H9 (cell line): ENCODE results near the gene ORAI2. TPM values are rescaled to one million over a fixed set of nuclear protein-coding genes. Genes with fewer than 3 reads are reported as not detected.

ENCODE experiments used
- DNase-seq: peaks from one replicate; pipeline ENCODE4 v3.0.0-alpha.2; 2017
- H2AFZ ChIP-seq: one replicate; pipeline ENCODE4 v1.6.1; 2013; ENCODE audit warnings: mild to moderate bottlenecking, low read length, control low read depth, moderate library complexity
- H2AK5ac ChIP-seq: 2 replicates; pipeline ENCODE4 v1.6.1; 2013; ENCODE audit warnings: low read length, control low read depth, mixed read lengths; ENCODE audit not compliant: insufficient read length
- H2BK120ac ChIP-seq: one replicate; pipeline ENCODE4 v1.6.1; 2013; ENCODE audit warnings: low read depth, mild to moderate bottlenecking, low read length, control low read depth, inconsistent platforms; ENCODE audit not compliant: poor library complexity, severe bottlenecking
- H2BK12ac ChIP-seq: 2 replicates; pipeline ENCODE4 v1.6.1; 2013; ENCODE audit warnings: low read length, control low read depth, mixed read lengths, low read depth; ENCODE audit not compliant: insufficient read length
- H2BK15ac ChIP-seq: 2 replicates; pipeline ENCODE4 v1.6.1; 2013; ENCODE audit warnings: low read depth, low read length, control low read depth
- H2BK20ac ChIP-seq: one replicate; pipeline ENCODE4 v1.6.1; 2013; ENCODE audit warnings: low read depth, mild to moderate bottlenecking, low read length, control low read depth, inconsistent platforms; ENCODE audit not compliant: poor library complexity, severe bottlenecking
- H2BK5ac ChIP-seq: 2 replicates; pipeline ENCODE4 v1.6.1; 2013; ENCODE audit warnings: low read length, control low read depth, mixed read lengths; ENCODE audit not compliant: insufficient read length
- H3K14ac ChIP-seq: 2 replicates; pipeline ENCODE4 v1.6.1; 2013; ENCODE audit warnings: low read length, control low read depth; ENCODE audit not compliant: insufficient read depth
- H3K18ac ChIP-seq: 2 replicates; pipeline ENCODE4 v1.6.1; 2013; ENCODE audit warnings: low read depth, mild to moderate bottlenecking, mixed read lengths, low read length, control low read depth; ENCODE audit not compliant: insufficient read length
- H3K23ac ChIP-seq: 2 replicates; pipeline ENCODE4 v1.6.1; 2013; ENCODE audit warnings: low read length, control low read depth, mixed read lengths, low read depth; ENCODE audit not compliant: insufficient read length
- H3K23me2 ChIP-seq: 2 replicates; pipeline ENCODE4 v1.6.1; 2013; ENCODE audit warnings: low read depth, mild to moderate bottlenecking, mixed read lengths, low read length, control low read depth; ENCODE audit not compliant: insufficient read length, poor library complexity, severe bottlenecking
- H3K27ac ChIP-seq: 2 replicates; pipeline ENCODE4 v1.5.1; 2013; ENCODE audit warnings: low read length, control low read depth, mixed read lengths, low read depth; ENCODE audit not compliant: insufficient read length
- H3K27me3 ChIP-seq: 2 replicates; pipeline ENCODE4 v1.6.1; 2013; ENCODE audit warnings: low read length, control low read depth, inconsistent platforms; ENCODE audit not compliant: insufficient read depth
- H3K4ac ChIP-seq: 2 replicates; pipeline ENCODE4 v1.6.1; 2013; ENCODE audit warnings: low read depth, mild to moderate bottlenecking, control low read depth, inconsistent platforms, low read length, moderate library complexity
- H3K4me1 ChIP-seq: 2 replicates; pipeline ENCODE4 v1.6.1; 2013; ENCODE audit warnings: low read length, control low read depth, inconsistent platforms; ENCODE audit not compliant: insufficient read depth
- H3K4me2 ChIP-seq: 2 replicates; pipeline ENCODE4 v1.6.1; 2013; ENCODE audit warnings: low read length, control low read depth, mixed read lengths; ENCODE audit not compliant: insufficient read length, insufficient read depth
- H3K56ac ChIP-seq: 2 replicates; pipeline ENCODE4 v1.6.1; 2013; ENCODE audit warnings: low read depth, mild to moderate bottlenecking, mixed read lengths, low read length, control low read depth; ENCODE audit not compliant: insufficient read length
- H3K79me1 ChIP-seq: 2 replicates; pipeline ENCODE4 v1.6.1; 2013; ENCODE audit warnings: low read depth, mild to moderate bottlenecking, moderate library complexity, low read length, control low read depth, inconsistent platforms; ENCODE audit not compliant: insufficient read depth, poor library complexity, severe bottlenecking
- H3K79me2 ChIP-seq: 2 replicates; pipeline ENCODE4 v1.6.1; 2013; ENCODE audit warnings: low read length, control low read depth, inconsistent platforms; ENCODE audit not compliant: insufficient read depth
- H3K9ac ChIP-seq: 2 replicates; pipeline ENCODE4 v1.6.1; 2013; ENCODE audit warnings: low read length, control low read depth, mixed read lengths; ENCODE audit not compliant: insufficient read length; ENCODE audit errors: extremely low read depth
- H3K9me3 ChIP-seq: one replicate; pipeline ENCODE4 v1.6.1; 2013; ENCODE audit warnings: low read depth, low read length, inconsistent platforms; ENCODE audit not compliant: control insufficient read depth
- H3T11ph ChIP-seq: one replicate; pipeline ENCODE4 v1.6.1; 2013; ENCODE audit warnings: mild to moderate bottlenecking, low read length, control low read depth, inconsistent platforms
- H4K20me1 ChIP-seq: one replicate; pipeline ENCODE4 v1.6.1; 2013; ENCODE audit not compliant: control insufficient read depth, insufficient read length, insufficient read depth
- H4K5ac ChIP-seq: 2 replicates; pipeline ENCODE4 v1.6.1; 2013; ENCODE audit warnings: low read depth, mild to moderate bottlenecking, mixed read lengths, low read length, control low read depth; ENCODE audit not compliant: insufficient read length
- H4K8ac ChIP-seq: replicated peaks from 2 replicates; pipeline ENCODE4 v1.6.1; 2013; ENCODE audit warnings: low read length, control low read depth, mixed read lengths, low read depth; ENCODE audit not compliant: insufficient read length
- H4K91ac ChIP-seq: 2 replicates; pipeline ENCODE4 v1.6.1; 2013; ENCODE audit warnings: low read depth, mild to moderate bottlenecking, moderate library complexity, mixed read lengths, low read length, control low read depth; ENCODE audit not compliant: insufficient read length
- H3K27ac Mint-ChIP-seq, 3 experiments: 2 replicates in 2 of 3; 3 replicates in 1 of 3; pipeline ENCODE4 v1.8.0; 2020 to 2021; ENCODE audit warnings: mixed read lengths in 3 of 3, mild to moderate bottlenecking in 1 of 3, moderate library complexity in 1 of 3
- H3K27me3 Mint-ChIP-seq: 2 replicates; pipeline ENCODE4 v1.8.0; 2021; ENCODE audit warnings: low read depth, mild to moderate bottlenecking, moderate library complexity, mixed read lengths
- H3K36me3 Mint-ChIP-seq, 3 experiments: 2 replicates in 2 of 3; 3 replicates in 1 of 3; pipeline ENCODE4 v1.8.0; 2020 to 2021; ENCODE audit warnings: low read depth in 3 of 3, mixed read lengths in 3 of 3; ENCODE audit not compliant: insufficient read depth in 1 of 3
- H3K4me1 Mint-ChIP-seq, 2 experiments: 2 replicates each; pipeline ENCODE4 v1.8.0; 2020; ENCODE audit warnings: mixed read lengths in 2 of 2
- H3K4me3 Mint-ChIP-seq, 2 experiments: 2 replicates in 1 of 2; 3 replicates in 1 of 2; pipeline ENCODE4 v1.8.0; 2020 to 2021; ENCODE audit warnings: mild to moderate bottlenecking in 2 of 2, mixed read lengths in 2 of 2, moderate library complexity in 1 of 2
- H3K9me3 Mint-ChIP-seq, 2 experiments: 2 replicates in 1 of 2; 3 replicates in 1 of 2; pipeline ENCODE4 v1.8.0; 2020; ENCODE audit warnings: mild to moderate bottlenecking in 2 of 2, mixed read lengths in 2 of 2, moderate library complexity in 1 of 2
- WGBS: extraction: QIAGEN DNeasy Blood & Tissue Kit; methylation state at CpG from one replicate; pipeline ENCODE4 v1.1.7; 2013; ENCODE audit warnings: missing lambda C conversion rate, low lambda C conversion rate, mixed read lengths; ENCODE audit not compliant: insufficient read length; ENCODE audit errors: extremely low coverage; 5-methylcytosine and 5-hydroxymethylcytosine counted together
- total RNA-seq: library from RNA; stranded (reverse); gene quantifications from 2 replicates; pipeline ENCODE4 v1.2.1, GENCODE V29; 2021
- TF ChIP-seq, protein P1 (sequence below): fragments of 200-600 bp; sonication (generic); conservative IDR thresholded peaks from 3 replicates; pipeline ENCODE4 v1.8.0; 2021; ENCODE audit warnings: antibody characterized with exemption, mild to moderate bottlenecking

Gene ORAI2
- total RNA-seq, 1 experiment from 2014 or later: 26.6 TPM

DNA sequence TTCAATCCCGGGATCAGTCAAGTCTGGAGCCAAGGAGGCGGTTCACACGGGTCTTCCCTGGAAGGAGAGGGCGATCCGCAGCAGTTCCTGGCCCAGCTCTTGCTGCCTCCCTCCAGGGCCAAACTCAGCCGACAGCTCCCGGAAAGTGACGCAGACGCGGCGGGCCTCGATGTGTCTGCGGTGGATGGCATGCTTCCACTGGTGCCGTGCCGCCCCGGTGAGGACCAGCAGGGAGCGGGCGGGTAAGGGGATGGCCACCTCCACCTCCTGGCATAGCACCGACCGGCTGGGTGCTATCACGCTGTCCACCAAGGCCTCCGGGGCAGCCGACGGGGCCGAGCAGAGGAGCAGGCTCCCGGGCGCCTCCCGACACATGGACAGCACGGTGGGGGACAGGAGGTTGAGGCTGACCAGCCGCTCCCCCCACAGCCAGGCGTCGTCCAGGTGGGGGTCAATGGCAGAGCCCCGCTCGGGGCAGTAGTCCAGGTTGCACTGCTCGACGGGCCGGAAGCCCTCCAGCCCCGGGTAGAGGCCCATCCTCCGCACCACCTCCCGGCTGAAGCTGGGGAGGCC is 24.1 kb downstream of the ORAI2 start:
- no peak overlapping the region for H3T11ph ChIP-seq
- H2AK5ac ChIP-seq: no peak overlapping the region
- no peak overlapping the region for H4K5ac ChIP-seq
- peaks cover 7 to 46% (median 40%) of the 10 kb centered on the region in 3 experiments; a peak in 6 of 7 replicates for H3K36me3 Mint-ChIP-seq
- H2BK5ac ChIP-seq: no peak overlapping the region
- H2AFZ ChIP-seq: no peak overlapping the region
- no peak overlapping the region for H3K23ac ChIP-seq
- no peak overlapping the region for H3K4me2 ChIP-seq
- H3K23me2 ChIP-seq: no peaks in the 10 kb centered on the region
- H3K9me3 ChIP-seq: no peaks in the 10 kb centered on the region
- no peak overlapping the region for H3K14ac ChIP-seq
- H3K4me3 Mint-ChIP-seq: no peak overlapping the region
- no peak overlapping the region for H2BK120ac ChIP-seq
- H3K9ac ChIP-seq: no peak overlapping the region
- H3K4ac ChIP-seq: no peak overlapping the region
- 0 out of 4 replicates have a peak, but pooled peaks cover 0 to 2% of the 10 kb centered on the region in 2 experiments for H3K4me1 Mint-ChIP-seq
- H3K27ac ChIP-seq: no peak overlapping the region
- no peak overlapping the region for H3K18ac ChIP-seq
- no peaks in the 10 kb centered on the region for H4K20me1 ChIP-seq
- no peaks in the 10 kb centered on the region for H3K9me3 Mint-ChIP-seq
- H2BK20ac ChIP-seq: no peak overlapping the region
- H4K8ac ChIP-seq: no peak overlapping the region
- H3K27me3 Mint-ChIP-seq: no peaks in the 10 kb centered on the region
- H4K91ac ChIP-seq: no peak overlapping the region
- H2BK15ac ChIP-seq: no peak overlapping the region
- H3K56ac ChIP-seq: no peak overlapping the region
- no peaks in the 10 kb centered on the region for H3K27me3 ChIP-seq
- H3K27ac Mint-ChIP-seq: peak overlapping the region in 1 of 3 experiments; percentile 79; a peak in 1 of 7 replicates
- no peak overlapping the region for H2BK12ac ChIP-seq
- no peaks in the 10 kb centered on the region for H3K79me1 ChIP-seq
- no peak for DNase-seq
- WGBS: no CpG with 5 or more reads among the region's 40 CpGs
- TF ChIP-seq, protein P1, sequence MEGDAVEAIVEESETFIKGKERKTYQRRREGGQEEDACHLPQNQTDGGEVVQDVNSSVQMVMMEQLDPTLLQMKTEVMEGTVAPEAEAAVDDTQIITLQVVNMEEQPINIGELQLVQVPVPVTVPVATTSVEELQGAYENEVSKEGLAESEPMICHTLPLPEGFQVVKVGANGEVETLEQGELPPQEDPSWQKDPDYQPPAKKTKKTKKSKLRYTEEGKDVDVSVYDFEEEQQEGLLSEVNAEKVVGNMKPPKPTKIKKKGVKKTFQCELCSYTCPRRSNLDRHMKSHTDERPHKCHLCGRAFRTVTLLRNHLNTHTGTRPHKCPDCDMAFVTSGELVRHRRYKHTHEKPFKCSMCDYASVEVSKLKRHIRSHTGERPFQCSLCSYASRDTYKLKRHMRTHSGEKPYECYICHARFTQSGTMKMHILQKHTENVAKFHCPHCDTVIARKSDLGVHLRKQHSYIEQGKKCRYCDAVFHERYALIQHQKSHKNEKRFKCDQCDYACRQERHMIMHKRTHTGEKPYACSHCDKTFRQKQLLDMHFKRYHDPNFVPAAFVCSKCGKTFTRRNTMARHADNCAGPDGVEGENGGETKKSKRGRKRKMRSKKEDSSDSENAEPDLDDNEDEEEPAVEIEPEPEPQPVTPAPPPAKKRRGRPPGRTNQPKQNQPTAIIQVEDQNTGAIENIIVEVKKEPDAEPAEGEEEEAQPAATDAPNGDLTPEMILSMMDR: no peak
- no peaks in the 10 kb centered on the region for H3K79me2 ChIP-seq
- H3K4me1 ChIP-seq: no peaks in the 10 kb centered on the region
